Measurements from ENCODE around the gene TLR10. TPM values are rescaled to one million over a fixed set of nuclear protein-coding genes. Genes with fewer than 3 reads are reported as not detected.

Gene TLR10, protein sequence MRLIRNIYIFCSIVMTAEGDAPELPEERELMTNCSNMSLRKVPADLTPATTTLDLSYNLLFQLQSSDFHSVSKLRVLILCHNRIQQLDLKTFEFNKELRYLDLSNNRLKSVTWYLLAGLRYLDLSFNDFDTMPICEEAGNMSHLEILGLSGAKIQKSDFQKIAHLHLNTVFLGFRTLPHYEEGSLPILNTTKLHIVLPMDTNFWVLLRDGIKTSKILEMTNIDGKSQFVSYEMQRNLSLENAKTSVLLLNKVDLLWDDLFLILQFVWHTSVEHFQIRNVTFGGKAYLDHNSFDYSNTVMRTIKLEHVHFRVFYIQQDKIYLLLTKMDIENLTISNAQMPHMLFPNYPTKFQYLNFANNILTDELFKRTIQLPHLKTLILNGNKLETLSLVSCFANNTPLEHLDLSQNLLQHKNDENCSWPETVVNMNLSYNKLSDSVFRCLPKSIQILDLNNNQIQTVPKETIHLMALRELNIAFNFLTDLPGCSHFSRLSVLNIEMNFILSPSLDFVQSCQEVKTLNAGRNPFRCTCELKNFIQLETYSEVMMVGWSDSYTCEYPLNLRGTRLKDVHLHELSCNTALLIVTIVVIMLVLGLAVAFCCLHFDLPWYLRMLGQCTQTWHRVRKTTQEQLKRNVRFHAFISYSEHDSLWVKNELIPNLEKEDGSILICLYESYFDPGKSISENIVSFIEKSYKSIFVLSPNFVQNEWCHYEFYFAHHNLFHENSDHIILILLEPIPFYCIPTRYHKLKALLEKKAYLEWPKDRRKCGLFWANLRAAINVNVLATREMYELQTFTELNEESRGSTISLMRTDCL
- total RNA-seq = not detected in 2 replicates

DNA sequence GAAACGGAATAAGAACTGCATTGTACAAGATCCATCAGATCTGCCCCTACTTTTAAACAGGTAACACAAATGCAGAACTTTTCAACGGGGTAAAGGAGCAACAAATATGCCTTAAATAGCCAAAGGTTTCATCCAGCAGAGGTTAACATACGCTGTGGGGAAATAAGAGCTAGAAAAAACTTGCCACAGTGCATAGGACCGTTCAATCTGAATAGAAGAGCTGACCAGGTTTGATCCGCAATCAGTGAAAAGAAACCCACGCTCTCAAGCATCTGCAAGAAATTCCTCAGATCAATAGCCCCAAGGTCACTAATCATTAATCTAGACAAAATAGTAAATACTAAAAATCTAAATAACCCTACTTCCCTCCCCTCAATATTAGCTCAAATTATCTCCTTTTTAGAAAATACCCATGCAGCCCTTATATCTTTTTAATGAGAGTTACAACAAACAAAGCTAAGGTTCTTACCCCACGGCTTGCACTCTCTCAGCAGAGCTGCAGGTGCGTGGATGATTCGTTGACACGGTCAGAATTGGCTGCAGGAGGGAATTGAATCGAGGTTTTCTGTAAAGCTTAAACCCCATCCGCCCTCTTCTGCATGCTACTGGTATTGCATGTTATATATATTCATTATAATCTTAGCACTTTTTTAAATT is at the start of gene TLR10:
TSS of gene TLR10 (minus strand) at position 539 of the 657 bp plus-strand sequence. CDS start 7,400 bp downstream, outside the sequence.

DNA sequence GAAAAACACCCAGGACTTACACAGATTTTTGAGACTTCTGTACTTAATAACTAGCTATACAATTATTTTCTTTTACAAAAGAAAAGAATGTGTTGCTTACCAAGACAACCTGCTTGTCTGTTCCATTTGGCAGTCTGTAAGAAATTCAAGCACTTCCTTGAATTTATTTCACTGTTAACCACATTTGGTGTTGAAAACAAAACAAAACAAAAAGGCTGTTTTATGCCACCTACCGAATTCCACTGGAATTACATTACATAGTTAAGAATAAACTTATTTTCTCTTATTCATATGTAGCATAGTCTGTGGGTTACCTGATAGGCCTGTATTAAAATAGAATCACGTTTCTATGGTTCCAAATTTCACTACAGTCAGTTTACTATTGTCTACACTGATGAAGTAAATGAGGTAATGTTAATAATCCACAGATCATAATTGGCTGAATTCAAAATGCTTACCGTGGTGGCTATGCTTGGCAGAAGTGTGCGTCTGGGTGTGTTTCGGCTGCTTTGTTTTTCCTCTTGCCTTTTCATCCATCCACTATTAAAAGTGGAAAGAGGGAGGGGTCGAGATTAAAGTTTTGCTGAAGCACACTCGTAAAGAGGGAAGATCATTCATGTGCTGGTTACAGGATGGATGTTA is 22.0 kb upstream of the TLR10 start, which contains the start of gene TLR1:
TSS of gene TLR1 (minus strand) at position 138 of the 642 bp plus-strand sequence. CDS start 5,960 bp downstream, outside the sequence.

Other genes starting within 250 kb of the TLR10 start
- 19.8 and 27.9 TPM in 2 replicates for gene KLF3, start 118.8 kb downstream of the TLR10 start, total RNA-seq
- 3.6 and 3.9 TPM in 2 replicates for gene TLR1, start 21.8 kb upstream of the TLR10 start, total RNA-seq
- 2.0 and 2.7 TPM in 2 replicates for gene TLR6, start 73.8 kb upstream of the TLR10 start, total RNA-seq
- gene FAM114A1, start 84.8 kb upstream of the TLR10 start, total RNA-seq = 185 and 211 TPM in 2 replicates
- gene TMEM156, start 249.4 kb upstream of the TLR10 start, total RNA-seq = 0.49 TPM in 1 of 2 replicates, not detected in the other